ENCODE measurements around the gene AP2S1. TPM values are rescaled to one million over a fixed set of nuclear protein-coding genes. Genes with fewer than 3 reads are reported as not detected.

AP2S1 gene
- polyA plus RNA-seq, 1 donor (not counting 4 experiments of a cell fraction or from before 2014, with no cell fraction given) = 183 TPM

- Histone ChIP-seq H3K9ac (ENCODE audit: control insufficient read depth, extremely low read depth, insufficient read depth, low read length) (no peak overlapping the region), H3K9me1 (ENCODE audit: control insufficient read depth, extremely low read depth, insufficient read depth, low read length) (peaks cover 2% of the 10 kb centered on the region), H3K4me1 (ENCODE audit: control insufficient read depth, extremely low read depth, insufficient read depth, low read length) (peaks cover 10% of the 10 kb centered on the region), H3K9me3 (ENCODE audit: control insufficient read depth, low read depth, low read length) (no peaks in the 10 kb centered on the region), H3K4me2 (ENCODE audit: control insufficient read depth, extremely low read depth, insufficient read depth, low read depth, low read length) (no peak overlapping the region), H3K27ac (ENCODE audit: control insufficient read depth, insufficient read depth, low read length) (no peak overlapping the region), H2AFZ (ENCODE audit: control insufficient read depth, low read length) (no peak overlapping the region), H4K20me1 (ENCODE audit: control insufficient read depth, extremely low read depth, insufficient read depth, low read length) (no peaks in the 10 kb centered on the region), H3K27me3 (ENCODE audit: control insufficient read depth, extremely low read depth, insufficient read depth, low read length) (no peaks in the 10 kb centered on the region), H3K79me2 (ENCODE audit: control insufficient read depth, insufficient read depth, low read length) (peaks cover 74% of the 10 kb centered on the region), H3K36me3 (ENCODE audit: control insufficient read depth in 2 of 2, extremely low read depth in 1 of 2, insufficient read depth in 2 of 2, low read length in 2 of 2) (no peaks in the 10 kb centered on the region), H3K4me3 (ENCODE audit: control insufficient read depth in 2 of 3, extremely low read depth in 1 of 3, insufficient read depth in 2 of 3, low read depth in 1 of 3, low read length in 3 of 3) (no peak overlapping the region)
- TF ChIP-seq EZH2 (IDR thresholded peaks at IDR 0.05; ENCODE audit: low read length) (no peak), CTCF (optimal IDR thresholded peaks at IDR 0.05 in 1 of 3, IDR thresholded peaks at IDR 0.05 in 1 of 3, conservative IDR thresholded peaks at IDR 0.05 in 1 of 3; ENCODE audit: extremely low read depth in 1 of 3, insufficient read depth in 2 of 3, low read length in 3 of 3) (no peak)
- no peak for FAIRE-seq
- no peak for DNase-seq (ENCODE audit: low read depth, low spot score)
- dilution Hi-C loops (cut with MboI; ENCODE audit: extremely low pct_ligation_motif_present, low sequenced_read_pairs) = no loop called here
Observed at GRCh38 chr19:46887240-46887782, 36.7 kb upstream of the AP2S1 start.

GRCh38 chr19:46886546-46887239, 36.0 kb upstream of the AP2S1 start:
- H2AFZ ChIP-seq (ENCODE audit: control insufficient read depth, low read length) = no peak overlapping the region
- peaks cover 2% of the 10 kb centered on the region for H3K9me1 ChIP-seq (ENCODE audit: control insufficient read depth, extremely low read depth, insufficient read depth, low read length)
- no peak overlapping the region for H3K27ac ChIP-seq (ENCODE audit: control insufficient read depth, insufficient read depth, low read length)
- no peak for DNase-seq (ENCODE audit: low read depth, low spot score)
- no peak for TF ChIP-seq CTCF (optimal IDR thresholded peaks at IDR 0.05 in 1 of 3, IDR thresholded peaks at IDR 0.05 in 1 of 3, conservative IDR thresholded peaks at IDR 0.05 in 1 of 3; ENCODE audit: extremely low read depth in 1 of 3, insufficient read depth in 2 of 3, low read length in 3 of 3)
- no peak for TF ChIP-seq EZH2 (IDR thresholded peaks at IDR 0.05; ENCODE audit: low read length)
- peaks cover 10% of the 10 kb centered on the region for H3K4me1 ChIP-seq (ENCODE audit: control insufficient read depth, extremely low read depth, insufficient read depth, low read length)
- H3K79me2 ChIP-seq (ENCODE audit: control insufficient read depth, insufficient read depth, low read length) = peaks cover 73% of the 10 kb centered on the region
- dilution Hi-C loops (cut with MboI; ENCODE audit: extremely low pct_ligation_motif_present, low sequenced_read_pairs) = no loop called here
- no peaks in the 10 kb centered on the region for H3K9me3 ChIP-seq (ENCODE audit: control insufficient read depth, low read depth, low read length)
- no peaks in the 10 kb centered on the region for H4K20me1 ChIP-seq (ENCODE audit: control insufficient read depth, extremely low read depth, insufficient read depth, low read length)
- no peaks in the 10 kb centered on the region for H3K27me3 ChIP-seq (ENCODE audit: control insufficient read depth, extremely low read depth, insufficient read depth, low read length)
- H3K9ac ChIP-seq (ENCODE audit: control insufficient read depth, extremely low read depth, insufficient read depth, low read length) = no peak overlapping the region
- FAIRE-seq = no peak
- no peak overlapping the region for H3K4me3 ChIP-seq (ENCODE audit: control insufficient read depth in 2 of 3, extremely low read depth in 1 of 3, insufficient read depth in 2 of 3, low read depth in 1 of 3, low read length in 3 of 3)
- no peaks in the 10 kb centered on the region for H3K36me3 ChIP-seq (ENCODE audit: control insufficient read depth in 2 of 2, extremely low read depth in 1 of 2, insufficient read depth in 2 of 2, low read length in 2 of 2)
- no peak overlapping the region for H3K4me2 ChIP-seq (ENCODE audit: control insufficient read depth, extremely low read depth, insufficient read depth, low read depth, low read length)

Measured in keratinocyte (primary cell).